BJ (cell line): ENCODE data around the gene EFCAB6. TPM values are rescaled to one million over a fixed set of nuclear protein-coding genes. Genes with fewer than 3 reads are reported as not detected.
"Not testable (repeated sequence)": the region's sequence is repeated elsewhere in the genome, so short reads cannot be mapped to it uniquely, and the experiment has no call there.

Experiments used
- CTCF ChIA-PET: fragments of 350-600 bp; formaldehyde crosslinking; extraction: SDS; loops from one replicate; lab custom pipeline; 2021; ENCODE audit warnings: antibody characterized with exemption, inconsistent platforms; lab: Yijun Ruan, JAX
- POLR2A ChIA-PET: fragments of 300-600 bp; sonication (Branson Sonifier 250); formaldehyde crosslinking; extraction: SDS; loops from one replicate; lab custom pipeline; 2021; ENCODE audit warnings: antibody characterized with exemption; lab: Charles Lee
- DNase-seq: peaks from one replicate; pipeline ENCODE4 v3.0.0-alpha.2; 2011; ENCODE audit warnings: low read depth
- H3K27me3 ChIP-seq: 2 replicates; pipeline ENCODE4 v1.6.0; 2011; ENCODE audit warnings: low read length; ENCODE audit not compliant: control insufficient read depth, insufficient read depth
- H3K36me3 ChIP-seq: 2 replicates; pipeline ENCODE4 v1.5.1; 2011; ENCODE audit warnings: low read length; ENCODE audit not compliant: control insufficient read depth, insufficient read depth
- H3K4me3 ChIP-seq: 2 replicates; pipeline ENCODE4 v1.5.1; 2011; ENCODE audit warnings: low read depth, mild to moderate bottlenecking, control low read depth, low read length
- CTCF ChIP-seq: IDR thresholded peaks from 2 replicates; pipeline ENCODE4 v1.5.1; 2011; ENCODE audit warnings: low read depth, mild to moderate bottlenecking, control low read depth, inconsistent platforms, low read length, moderate library complexity; ENCODE audit not compliant: insufficient read depth
- polyA plus RNA-seq: library from polyadenylated mRNA; depleted of rRNA; stranded (reverse); fragments of >200 nt; gene quantifications from 2 replicates; pipeline ENCODE4 v1.2.3, GENCODE V29; 2011

Gene EFCAB6
- polyA plus RNA-seq, 1 experiment: 0.75 TPM

GRCh38 chr22:43670513-43670912, 141.6 kb downstream of the EFCAB6 start:
- Histone ChIP-seq H3K36me3 (no peaks in the 10 kb centered on the region), H3K27me3 (no peaks in the 10 kb centered on the region), H3K4me3 (no peak overlapping the region)
- no peak for DNase-seq
- TF ChIP-seq CTCF: no peak
- CTCF ChIA-PET: no interaction called here
- POLR2A ChIA-PET: no interaction called here

DNA sequence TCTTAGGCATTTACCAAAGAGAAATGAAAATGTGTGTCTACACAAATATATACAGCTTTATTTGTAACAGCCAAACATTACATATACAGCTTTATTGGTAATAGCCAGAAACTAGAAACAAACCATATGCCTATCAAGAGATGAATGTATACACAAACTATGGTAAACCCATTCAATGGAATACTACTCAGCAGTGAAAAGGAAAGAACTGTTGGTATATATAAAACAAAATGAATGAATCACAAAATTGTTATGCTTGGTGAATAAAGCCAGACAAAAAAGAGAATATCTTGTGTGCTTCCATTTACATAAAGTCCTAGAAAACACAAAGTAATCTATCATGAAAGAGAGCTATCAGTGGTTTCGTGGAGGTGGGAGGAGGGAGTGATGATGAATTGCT, 142.9 kb downstream of the EFCAB6 start:
- CTCF ChIA-PET: no interaction called here
- no peaks in the 10 kb centered on the region for H3K27me3 ChIP-seq
- no peak for DNase-seq
- H3K36me3 ChIP-seq: no peaks in the 10 kb centered on the region
- POLR2A ChIA-PET: no interaction called here
- no peak for TF ChIP-seq CTCF
- no peak overlapping the region for H3K4me3 ChIP-seq

- ChIA-PET CTCF (interaction anchor here (0.6 to 1.2 kb wide), 2 partner anchors 129 to 158 kb away, joined by 3 read pairs; no protein-coding TSS in a partner anchor), POLR2A (no interaction called here)
- TF ChIP-seq CTCF: no peak
- Histone ChIP-seq H3K4me3 (no peak overlapping the region), H3K36me3 (no peaks in the 10 kb centered on the region), H3K27me3 (no peaks in the 10 kb centered on the region)
- DNase-seq: no peak
These were observed 144.4 kb downstream of the EFCAB6 start for GRCh38 chr22:43667656-43668055.

GRCh38 chr22:43666457-43666856, 145.6 kb downstream of the EFCAB6 start:
- Histone ChIP-seq H3K4me3 (no peak overlapping the region), H3K27me3 (no peaks in the 10 kb centered on the region), H3K36me3 (no peaks in the 10 kb centered on the region)
- CTCF ChIA-PET: interaction anchor here (1.2 kb wide), 1 partner anchor 130 kb away, joined by 3 read pairs; no protein-coding TSS in a partner anchor
- no peak for TF ChIP-seq CTCF
- POLR2A ChIA-PET: no interaction called here
- no peak for DNase-seq

GRCh38 chr22:43658823-43659222, 153.3 kb downstream of the EFCAB6 start:
- H3K36me3 ChIP-seq: no peaks in the 10 kb centered on the region
- no peak overlapping the region for H3K4me3 ChIP-seq
- no peak for DNase-seq
- ChIA-PET POLR2A (no interaction called here), CTCF (interaction anchor here (1.0 kb wide), 1 partner anchor 138 kb away, joined by 3 read pairs; no protein-coding TSS in a partner anchor)
- H3K27me3 ChIP-seq: no peaks in the 10 kb centered on the region
- TF ChIP-seq CTCF: no peak

- H3K4me3 ChIP-seq, H3K27me3 ChIP-seq, POLR2A ChIA-PET, H3K36me3 ChIP-seq, DNase-seq, CTCF ChIA-PET: not testable (repeated sequence)
These were observed 155.5 kb downstream of the EFCAB6 start for GRCh38 chr22:43656581-43656980.
